B cell (primary cell): ENCODE results near the gene ANP32A. TPM values are rescaled to one million over a fixed set of nuclear protein-coding genes. Genes with fewer than 3 reads are reported as not detected.
A peak's percentile ranks its signal among the peaks of the same experiment; 100 is the strongest.

ENCODE experiments used
- ATAC-seq: fragments of 200-7000 bp; cut with Tn5 transposase; one replicate; pipeline ENCODE4 v1.10.0; 2021; ENCODE audit warnings: low read depth, mild to moderate bottlenecking, moderate number of reproducible peaks, moderate library complexity
- CTCF ChIA-PET: fragments of 350-600 bp; sonication (Branson Sonifier 250); formaldehyde crosslinking; loops from one replicate; lab custom pipeline; 2021; ENCODE audit warnings: antibody characterized with exemption, inconsistent platforms; lab: Charles Lee
- POLR2A ChIA-PET: fragments of 350-600 bp; sonication (Branson Sonifier 250); formaldehyde crosslinking; loops from one replicate; lab custom pipeline; 2021; ENCODE audit warnings: antibody characterized with exemption; lab: Charles Lee
- DNase-seq: peaks from one replicate; pipeline ENCODE4 v3.0.0; 2013
- H2AFZ ChIP-seq: 2 replicates; pipeline ENCODE4 v1.6.1; 2012; ENCODE audit warnings: mild to moderate bottlenecking, low read depth, low read length; ENCODE audit not compliant: insufficient read depth, poor library complexity, severe bottlenecking
- H3K27ac ChIP-seq, 2 donors: 1 replicate in 1 of 2; 2 replicates in 1 of 2; pipeline ENCODE4 v1.5.1; 2012 to 2013; ENCODE audit warnings: low read length in 2 of 2, mild to moderate bottlenecking in 2 of 2, moderate library complexity in 1 of 2
- H3K27me3 ChIP-seq, 4 experiments: fragments of 200-600 bp in 1 of 4; sonication (generic) in 1 of 4; replicated peaks in 1 of 4; 1 replicate in 2 of 4; 2 replicates in 2 of 4; pipeline versions ENCODE4 v1.6.1 to v1.7.0; 2013 to 2016; ENCODE audit warnings: low read length in 3 of 4, mild to moderate bottlenecking in 2 of 4, mixed read lengths in 1 of 4, moderate library complexity in 1 of 4; ENCODE audit not compliant: insufficient read depth in 4 of 4, control insufficient read depth in 3 of 4; ENCODE audit errors: control extremely low read depth in 1 of 4
- H3K36me3 ChIP-seq, 2 experiments: replicated peaks in 1 of 2; 1 replicate in 1 of 2; 2 replicates in 1 of 2; pipeline versions ENCODE4 v1.6.1 to v1.7.1; 2013; ENCODE audit warnings: low read length in 1 of 2; ENCODE audit not compliant: insufficient read depth in 2 of 2, control insufficient read depth in 1 of 2; ENCODE audit errors: control extremely low read depth in 1 of 2, extremely low read depth in 1 of 2
- H3K4me1 ChIP-seq, 2 donors: fragments of 200-600 bp in 1 of 2; sonication (generic) in 1 of 2; 1 replicate in 1 of 2; 2 replicates in 1 of 2; pipeline versions ENCODE4 v1.5.1 to v1.6.1; 2013 to 2017; ENCODE audit warnings: low read length in 2 of 2; ENCODE audit not compliant: control insufficient read depth in 2 of 2, insufficient read depth in 2 of 2
- H3K4me2 ChIP-seq: replicated peaks from 2 replicates; pipeline ENCODE3; 2012; ENCODE audit warnings: mild to moderate bottlenecking, low read depth, low read length; ENCODE audit not compliant: poor library complexity, severe bottlenecking
- H3K4me3 ChIP-seq, 5 experiments: fragments of 200-600 bp in 1 of 5; sonication (generic) in 1 of 5; 1 replicate in 3 of 5; 2 replicates in 2 of 5; pipeline versions ENCODE4 v1.5.1 to v1.7.0; 2011 to 2016; ENCODE audit warnings: low read length in 4 of 5, mild to moderate bottlenecking in 4 of 5, low read depth in 2 of 5, control low read depth in 1 of 5, moderate library complexity in 1 of 5; ENCODE audit not compliant: insufficient read depth in 1 of 5; ENCODE audit errors: control extremely low read depth in 1 of 5, extremely low read depth in 1 of 5
- H3K79me2 ChIP-seq: fragments of 200-600 bp; sonication (generic); one replicate; pipeline ENCODE4 v1.6.0; 2016; ENCODE audit warnings: low read length; ENCODE audit not compliant: control insufficient read depth, insufficient read depth
- H3K9ac ChIP-seq: fragments of 200-600 bp; sonication (generic); 2 replicates; pipeline ENCODE4 v1.6.1; 2017; ENCODE audit warnings: mild to moderate bottlenecking, low read length, moderate library complexity
- H3K9me3 ChIP-seq, 3 donors: one replicate each; pipeline versions ENCODE4 v1.6.1 to v1.7.1; 2013; ENCODE audit warnings: low read length in 2 of 3; ENCODE audit not compliant: control insufficient read depth in 2 of 3, insufficient read depth in 1 of 3; ENCODE audit errors: control extremely low read depth in 1 of 3
- H4K20me1 ChIP-seq: 2 replicates; pipeline ENCODE4 v1.6.0; 2012; ENCODE audit warnings: mild to moderate bottlenecking, low read length; ENCODE audit not compliant: insufficient read depth, control insufficient read depth, poor library complexity, severe bottlenecking
- H3K27ac Mint-ChIP-seq: one replicate; pipeline ENCODE4 v1.8.0; 2021; ENCODE audit warnings: mixed read lengths
- H3K27me3 Mint-ChIP-seq: one replicate; pipeline ENCODE4 v1.8.0; 2021; ENCODE audit warnings: mixed read lengths
- H3K4me1 Mint-ChIP-seq: one replicate; pipeline ENCODE4 v1.8.0; 2021; ENCODE audit warnings: mixed read lengths
- H3K4me3 Mint-ChIP-seq: one replicate; pipeline ENCODE4 v1.8.0; 2021; ENCODE audit warnings: mixed read lengths
- H3K9me3 Mint-ChIP-seq: one replicate; pipeline ENCODE4 v1.8.0; 2022; ENCODE audit warnings: mixed read lengths; ENCODE audit not compliant: insufficient read depth
- EZH2 ChIP-seq: IDR thresholded peaks from 2 replicates; pipeline ENCODE4 v1.6.1; 2012; ENCODE audit warnings: borderline replicate concordance, low read depth, mild to moderate bottlenecking, moderate library complexity, low read length; ENCODE audit not compliant: insufficient read depth, poor library complexity, severe bottlenecking
- intact Hi-C: fragments of 100-400 bp; cut with micrococcal nuclease; formaldehyde crosslinking; loops from one replicate; pipeline ENCODE4 v1.10.0; 2022
- polyA plus RNA-seq: library from polyadenylated mRNA; depleted of rRNA; stranded (reverse); fragments of >200 nt; gene quantifications from 2 replicates; pipeline ENCODE4 v1.2.3, GENCODE V29; 2012
- total RNA-seq, 2 donors: library from RNA; stranded (reverse); fragments of 120-200 nt in 1 of 2; gene quantifications; 1 replicate in 1 of 2; 2 replicates in 1 of 2; pipeline versions ENCODE4 v1.2.3 to v1.2.4, GENCODE V29; 2013 to 2022
- TF ChIP-seq, protein P1 (sequence below): fragments of 200-600 bp; IDR thresholded peaks from one replicate; pipeline ENCODE4 v1.8.0; 2022; ENCODE audit warnings: antibody characterized with exemption, mild to moderate bottlenecking

ANP32A gene
- total and polyA plus RNA-seq, 2 donors (not counting 1 experiment from before 2014, with no cell fraction given), result 26.4 to 163 TPM

DNA sequence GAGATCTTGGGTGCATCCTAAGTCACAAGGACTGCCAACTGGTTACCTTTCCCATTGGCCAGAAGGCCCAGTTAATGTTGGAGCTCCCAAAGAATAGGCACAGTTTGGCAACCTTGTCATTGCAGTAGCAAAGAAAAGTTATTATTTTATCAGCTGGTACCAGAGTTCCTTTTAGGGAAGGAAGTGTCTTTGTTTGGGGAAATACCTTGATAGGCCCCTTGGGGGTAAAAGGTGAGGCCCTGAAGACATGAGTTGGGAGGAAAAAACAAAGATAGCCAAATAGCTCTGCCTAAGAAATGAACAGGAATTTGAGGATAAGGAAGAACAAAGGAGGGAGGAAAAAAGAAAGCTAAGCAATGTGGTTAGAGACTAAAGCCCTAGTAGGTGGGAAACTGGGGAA lies 85.8 kb downstream of the ANP32A start:
- Histone ChIP-seq H3K27me3 (no peaks in the 10 kb centered on the region), H3K9me3 (peaks cover 0 to 2% (median 0%) of the 10 kb centered on the region in 3 donors), H2AFZ (no peak overlapping the region), H4K20me1 (no peaks in the 10 kb centered on the region), H3K79me2 (no peaks in the 10 kb centered on the region), H3K36me3 (no peaks in the 10 kb centered on the region), H3K4me1 (peaks cover 24 to 34% of the 10 kb centered on the region in 2 donors), H3K4me2 (peak overlapping the region; percentile 41), H3K9ac (no peak overlapping the region), H3K27ac (no peak overlapping the region), H3K4me3 (no peak overlapping the region)
- peaks cover 32% of the 10 kb centered on the region for H3K4me1 Mint-ChIP-seq
- ChIA-PET CTCF (interaction anchor here (0.9 to 3.1 kb wide), 6 partner anchors 9 to 181 kb away, joined by 3 to 12 read pairs (median 4); no protein-coding TSS in a partner anchor), POLR2A (interaction anchor here (0.6 kb wide), 1 partner anchor 1768 kb away, joined by 4 read pairs; no protein-coding TSS in a partner anchor)
- intact Hi-C loops, result no loop called here
- TF ChIP-seq, protein P1, sequence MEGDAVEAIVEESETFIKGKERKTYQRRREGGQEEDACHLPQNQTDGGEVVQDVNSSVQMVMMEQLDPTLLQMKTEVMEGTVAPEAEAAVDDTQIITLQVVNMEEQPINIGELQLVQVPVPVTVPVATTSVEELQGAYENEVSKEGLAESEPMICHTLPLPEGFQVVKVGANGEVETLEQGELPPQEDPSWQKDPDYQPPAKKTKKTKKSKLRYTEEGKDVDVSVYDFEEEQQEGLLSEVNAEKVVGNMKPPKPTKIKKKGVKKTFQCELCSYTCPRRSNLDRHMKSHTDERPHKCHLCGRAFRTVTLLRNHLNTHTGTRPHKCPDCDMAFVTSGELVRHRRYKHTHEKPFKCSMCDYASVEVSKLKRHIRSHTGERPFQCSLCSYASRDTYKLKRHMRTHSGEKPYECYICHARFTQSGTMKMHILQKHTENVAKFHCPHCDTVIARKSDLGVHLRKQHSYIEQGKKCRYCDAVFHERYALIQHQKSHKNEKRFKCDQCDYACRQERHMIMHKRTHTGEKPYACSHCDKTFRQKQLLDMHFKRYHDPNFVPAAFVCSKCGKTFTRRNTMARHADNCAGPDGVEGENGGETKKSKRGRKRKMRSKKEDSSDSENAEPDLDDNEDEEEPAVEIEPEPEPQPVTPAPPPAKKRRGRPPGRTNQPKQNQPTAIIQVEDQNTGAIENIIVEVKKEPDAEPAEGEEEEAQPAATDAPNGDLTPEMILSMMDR, result no peak
- no peak for TF ChIP-seq EZH2
- no peaks in the 10 kb centered on the region for H3K9me3 Mint-ChIP-seq
- peak overlapping the region; percentile 10 for H3K27ac Mint-ChIP-seq
- ATAC-seq (peak; percentile 28), DNase-seq (peak; percentile 47)
- H3K27me3 Mint-ChIP-seq, result peaks cover 9% of the 10 kb centered on the region
- no peak overlapping the region for H3K4me3 Mint-ChIP-seq

DNA sequence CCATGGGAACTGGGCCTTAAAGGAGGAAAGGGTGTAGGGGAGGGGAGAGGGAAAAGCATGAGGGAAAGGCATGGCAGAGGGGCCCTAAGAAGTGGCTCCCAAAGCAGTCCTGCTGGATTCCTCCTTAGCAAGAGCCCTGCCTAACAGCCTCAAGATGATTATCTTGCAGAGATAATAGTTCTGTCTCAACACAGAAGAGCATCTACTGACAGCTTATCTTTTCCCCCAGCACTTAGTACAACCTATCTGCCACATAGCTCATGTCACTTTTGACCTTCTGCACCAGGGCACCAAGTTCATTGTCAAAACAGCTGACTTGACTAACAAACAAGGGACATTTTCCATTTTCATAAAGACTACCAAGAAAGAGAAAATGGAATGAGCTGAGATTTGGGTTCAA lies 86.3 kb downstream of the ANP32A start:
- Mint-ChIP-seq H3K27ac (no peak overlapping the region), H3K9me3 (no peaks in the 10 kb centered on the region), H3K27me3 (peaks cover 3% of the 10 kb centered on the region), H3K4me1 (peaks cover 32% of the 10 kb centered on the region), H3K4me3 (no peak overlapping the region)
- Histone ChIP-seq H3K4me1 (peaks cover 24 to 34% of the 10 kb centered on the region in 2 donors), H3K9ac (no peak overlapping the region), H3K4me2 (peak overlapping the region; percentile 41), H3K9me3 (peaks cover 0 to 2% (median 0%) of the 10 kb centered on the region in 3 donors), H3K27me3 (no peaks in the 10 kb centered on the region), H3K27ac (no peak overlapping the region), H3K4me3 (no peak overlapping the region), H3K79me2 (no peaks in the 10 kb centered on the region), H4K20me1 (no peaks in the 10 kb centered on the region), H3K36me3 (no peaks in the 10 kb centered on the region), H2AFZ (no peak overlapping the region)
- ChIA-PET POLR2A (no interaction called here), CTCF (interaction anchor here (0.9 to 3.1 kb wide), 6 partner anchors 8 to 180 kb away, joined by 3 to 12 read pairs (median 4); no protein-coding TSS in a partner anchor)
- DNase-seq, result no peak
- no peak for ATAC-seq
- intact Hi-C loops, result no loop called here
- no peak for TF ChIP-seq EZH2
- TF ChIP-seq, protein P1, result no peak
